Fibroblast of lung (primary cell): ENCODE measurements around the gene NCKAP5.

Source experiments
- CTCF ChIP-seq, 2 donors: IDR thresholded peaks in 1 of 2; conservative IDR thresholded peaks in 1 of 2; 1 replicate in 1 of 2; 2 replicates in 1 of 2; pipeline ENCODE4 v1.5.1; 2011 to 2012; ENCODE audit warnings: low read length in 2 of 2, control low read depth in 1 of 2, inconsistent platforms in 1 of 2, low read depth in 1 of 2, mild to moderate bottlenecking in 1 of 2
- EZH2 ChIP-seq: IDR thresholded peaks from 2 replicates; pipeline ENCODE4 v1.5.1; 2012; ENCODE audit warnings: low read length, control low read depth, mild to moderate bottlenecking; ENCODE audit errors: missing control alignments

DNA sequence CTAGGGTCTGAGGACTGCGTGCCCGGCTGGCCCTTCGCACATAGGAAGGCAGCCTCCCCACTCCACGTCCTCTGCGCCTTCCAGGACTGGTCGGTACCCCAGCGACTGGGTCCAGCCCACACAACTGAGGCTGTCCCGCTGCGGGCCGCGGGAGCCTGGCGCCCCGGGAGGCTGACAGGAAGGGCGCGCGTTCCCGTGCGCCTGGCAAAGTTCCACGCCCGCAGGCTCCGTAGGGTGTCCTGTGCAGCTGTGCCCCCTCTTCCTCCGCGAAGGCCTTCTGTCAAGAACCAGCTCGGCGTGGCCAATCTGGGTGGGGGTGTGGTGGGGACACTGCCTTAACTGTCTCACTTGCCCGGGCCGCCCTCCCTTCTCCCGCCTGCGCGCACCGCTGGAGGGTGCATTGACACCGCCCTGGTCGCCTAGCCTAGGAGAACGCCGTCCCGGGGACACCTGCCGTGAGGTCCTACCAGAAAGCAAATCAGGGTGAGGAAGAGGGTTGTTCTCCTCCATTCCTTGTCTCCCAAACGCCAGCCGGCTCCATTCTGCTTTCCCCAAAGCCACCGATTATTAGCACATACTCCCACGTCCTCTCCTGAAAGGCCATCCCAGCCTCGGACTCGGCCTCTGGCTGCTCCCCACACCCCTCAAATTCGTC, 897.6 kb downstream of the NCKAP5 start:
- TF ChIP-seq CTCF (conservative IDR thresholded peaks at IDR 0.05 in 1 of 2, IDR thresholded peaks at IDR 0.05 in 1 of 2; ENCODE audit: low read depth in 1 of 2, low read length in 2 of 2) (no peak), EZH2 (no peak)
